ENCODE data around the gene PFN3. TPM values are rescaled to one million over a fixed set of nuclear protein-coding genes. Genes with fewer than 3 reads are reported as not detected.
"Not testable (repeated sequence)": the region's sequence is repeated elsewhere in the genome, so short reads cannot be mapped to it uniquely, and the experiment has no call there.

The PFN3 gene
- total RNA-seq, 2 donors from 2014 or later, result not detected

- Histone ChIP-seq H3K9me3 (no peaks in the 10 kb centered on the region), H3K36me3 (no peaks in the 10 kb centered on the region), H3K27me3 (no peaks in the 10 kb centered on the region), H3K4me3 (peak within 1 kb of the TSS; percentile 74 to 88), H3K4me1 (peaks cover 0 to 33% of the 10 kb centered on the region in 2 donors), H3K27ac (peak within 1 kb of the TSS; percentile 95 to 97)
- DNase-seq (ENCODE audit: low spot score), result no peak
- no peak for TF ChIP-seq CTCF (IDR thresholded peaks at IDR 0.05)
Observed at GRCh38 chr5:177426566-177427210, 26.2 kb upstream of the PFN3 start, which contains the start of gene GRK6. Gene GRK6 (plus strand): TSS chr5:177426676. CDS start chr5:177426846, 170 bp downstream.

GRCh38 chr5:177425801-177426565 lies 25.5 kb upstream of the PFN3 start:
- no peak for TF ChIP-seq CTCF (IDR thresholded peaks at IDR 0.05)

GRCh38 chr5:177425196-177425800 lies 24.8 kb upstream of the PFN3 start:
- Histone ChIP-seq H3K36me3 (no peaks in the 10 kb centered on the region), H3K27ac (peak overlapping the region; percentile 95 to 97), H3K4me3 (peak overlapping the region; percentile 51 to 59), H3K9me3 (no peaks in the 10 kb centered on the region), H3K4me1 (peaks cover 0 to 32% of the 10 kb centered on the region in 2 donors), H3K27me3 (no peaks in the 10 kb centered on the region)
- no peak for DNase-seq (ENCODE audit: low spot score)
- no peak for TF ChIP-seq CTCF (IDR thresholded peaks at IDR 0.05)

More at GRCh38 chr5:177425801-177426565, 25.5 kb upstream of the PFN3 start:
- peak; percentile 100 for DNase-seq (ENCODE audit: low spot score)
- H3K27me3 ChIP-seq, result no peaks in the 10 kb centered on the region
- H3K4me1 ChIP-seq, result peaks cover 0 to 32% of the 10 kb centered on the region in 2 donors
- peak overlapping the region; percentile 51 to 59 for H3K4me3 ChIP-seq
- H3K36me3 ChIP-seq, result no peaks in the 10 kb centered on the region
- H3K27ac ChIP-seq, result peak overlapping the region; percentile 95 to 97
- no peaks in the 10 kb centered on the region for H3K9me3 ChIP-seq

GRCh38 chr5:177423671-177424070 lies 23.2 kb upstream of the PFN3 start:
- Histone ChIP-seq H3K4me3 (no peak overlapping the region), H3K36me3 (no peaks in the 10 kb centered on the region), H3K27ac (no peak overlapping the region), H3K27me3 (no peaks in the 10 kb centered on the region), H3K4me1 (peaks cover 0 to 28% of the 10 kb centered on the region in 2 donors), H3K9me3 (no peaks in the 10 kb centered on the region)
- DNase-seq (ENCODE audit: low spot score), result no peak
- no peak for TF ChIP-seq CTCF (IDR thresholded peaks at IDR 0.05)

- Histone ChIP-seq H3K4me1 (peaks cover 0 to 9% of the 10 kb centered on the region in 2 donors), H3K27ac (no peak overlapping the region), H3K36me3 (no peaks in the 10 kb centered on the region), H3K4me3 (no peak overlapping the region), H3K27me3 (no peaks in the 10 kb centered on the region), H3K9me3 (no peaks in the 10 kb centered on the region)
- TF ChIP-seq CTCF (IDR thresholded peaks at IDR 0.05), result no peak
- DNase-seq (ENCODE audit: low spot score), result no peak
Observed at GRCh38 chr5:177421062-177421798, 20.8 kb upstream of the PFN3 start.

- not testable (repeated sequence) for H3K4me3 ChIP-seq; DNase-seq (ENCODE audit: low spot score); H3K9me3 ChIP-seq; H3K4me1 ChIP-seq; H3K27me3 ChIP-seq; H3K27ac ChIP-seq; H3K36me3 ChIP-seq
Observed at GRCh38 chr5:177420472-177420871, 20.0 kb upstream of the PFN3 start.
